22Rv1 (cell line): ENCODE results near the gene ZNF784.

Experiments used
- CTCF ChIP-seq: fragments of 450-650 bp; IDR thresholded peaks from 2 replicates; pipeline ENCODE4 v1.5.1; 2017; ENCODE audit warnings: mild to moderate bottlenecking
- ZFX ChIP-seq: fragments of 450-650 bp; IDR thresholded peaks from 2 replicates; pipeline ENCODE4 v1.6.1; 2017; ENCODE audit warnings: antibody characterized with exemption, borderline replicate concordance

GRCh38 chr19:55623130-55623529 lies 1.2 kb downstream of the ZNF784 start:
- TF ChIP-seq CTCF (no peak), ZFX (no peak)
